ENCODE results near the gene ALX1.

The ALX1 gene

GRCh38 chr12:85308374-85308773 lies 28.4 kb downstream of the ALX1 start:
- DNase-seq = no peak

DNA sequence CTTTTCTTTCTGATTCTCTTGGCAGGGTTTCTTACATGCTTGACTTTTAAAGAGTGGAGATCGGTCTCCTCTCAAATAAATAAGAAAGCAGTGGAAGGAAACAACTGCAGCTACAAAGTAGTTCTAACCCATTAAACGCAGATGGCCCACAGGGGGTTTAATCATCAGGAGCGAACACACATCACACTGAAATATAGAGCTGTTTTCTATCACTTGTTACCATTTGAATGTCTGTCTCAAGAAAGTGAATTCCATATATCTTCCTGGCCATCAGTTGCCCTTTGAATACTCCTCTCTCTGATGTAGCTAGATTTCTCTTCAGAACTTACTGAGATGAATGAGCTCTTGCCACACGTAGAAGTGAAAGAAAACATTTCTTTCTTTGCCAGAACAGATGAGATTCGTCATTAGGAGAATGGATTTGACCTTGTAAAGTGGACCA lies 29.1 kb downstream of the ALX1 start:
- no peak for DNase-seq

DNA sequence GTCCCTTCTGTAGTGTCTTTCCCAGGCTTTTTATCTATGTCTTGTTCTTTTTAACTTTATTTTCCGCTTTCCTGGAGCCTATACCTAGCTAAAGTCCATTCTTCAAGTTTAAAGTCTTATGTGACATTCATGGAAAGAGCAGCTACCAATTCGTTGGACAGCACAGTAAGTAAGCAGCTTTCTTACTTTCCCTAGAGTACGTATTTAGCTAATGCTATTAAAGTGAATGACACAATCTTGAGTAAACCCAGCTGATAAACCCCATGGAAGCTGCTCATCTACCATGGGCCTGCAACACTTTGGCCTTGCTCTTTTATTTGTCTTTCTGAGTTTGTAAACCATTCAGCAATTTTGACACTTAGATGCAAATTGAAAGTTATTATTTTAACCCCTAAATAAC lies 30.0 kb downstream of the ALX1 start:
- no peak for DNase-seq

GRCh38 chr12:85310456-85311076 lies 30.5 kb downstream of the ALX1 start:
- DNase-seq = peak; percentile 60

GRCh38 chr12:85317866-85318636 lies 38.0 kb downstream of the ALX1 start:
- DNase-seq = peak; percentile 67

DNA sequence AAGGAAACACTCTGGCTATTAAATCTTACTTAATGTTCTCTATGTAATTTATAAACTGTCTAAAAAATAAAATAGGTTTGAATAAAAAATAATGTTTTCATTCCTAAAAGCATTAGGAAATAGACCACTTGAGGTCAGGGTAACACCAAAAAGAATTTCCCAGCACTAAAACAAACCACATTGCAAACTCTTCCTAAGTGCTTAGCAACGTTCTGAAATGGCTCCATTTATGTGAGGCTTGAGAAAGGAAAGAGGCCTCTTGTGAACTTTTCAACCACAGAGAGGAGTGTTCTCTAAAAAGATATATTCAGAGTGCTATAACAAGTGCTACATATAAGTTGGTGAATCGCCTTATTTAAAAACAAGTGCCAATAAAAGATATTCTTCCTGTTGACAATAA lies 42.7 kb downstream of the ALX1 start:
- DNase-seq = no peak

GRCh38 chr12:85325442-85325841 lies 45.4 kb downstream of the ALX1 start:
- no peak for DNase-seq

- no peak for DNase-seq
Observed at GRCh38 chr12:85329913-85330312, 49.9 kb downstream of the ALX1 start.

DNA sequence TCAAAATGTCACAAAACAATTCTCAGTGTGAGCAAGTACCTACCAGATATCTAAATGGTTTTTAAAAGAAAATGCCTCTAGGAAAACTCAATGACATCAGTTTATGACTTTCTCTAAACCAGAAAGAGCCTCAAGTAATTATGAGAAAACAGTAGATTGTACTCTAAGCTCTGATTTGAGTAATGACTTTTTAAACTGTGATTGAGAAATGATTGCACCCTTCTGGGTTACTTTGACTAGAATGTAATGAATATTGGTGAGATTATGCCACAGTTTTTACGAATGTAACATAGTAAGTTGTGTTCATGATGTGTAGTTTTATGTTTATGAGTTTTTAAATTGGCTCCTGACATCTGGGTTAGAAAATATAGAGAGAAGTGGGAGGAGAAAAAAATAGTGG lies 68.8 kb downstream of the ALX1 start:
- DNase-seq = no peak

GRCh38 chr12:85350356-85350755 lies 70.3 kb downstream of the ALX1 start:
- peak; percentile 20 for DNase-seq

Data from DMS53 (cell line).